Fibroblast of lung (primary cell): ENCODE results near the gene HDLBP.

Source experiments
- CTCF ChIP-seq, 2 donors: IDR thresholded peaks in 1 of 2; conservative IDR thresholded peaks in 1 of 2; 1 replicate in 1 of 2; 2 replicates in 1 of 2; pipeline ENCODE4 v1.5.1; 2011 to 2012; ENCODE audit warnings: low read length in 2 of 2, control low read depth in 1 of 2, inconsistent platforms in 1 of 2, low read depth in 1 of 2, mild to moderate bottlenecking in 1 of 2
- EZH2 ChIP-seq: IDR thresholded peaks from 2 replicates; pipeline ENCODE4 v1.5.1; 2012; ENCODE audit warnings: low read length, control low read depth, mild to moderate bottlenecking; ENCODE audit errors: missing control alignments

DNA sequence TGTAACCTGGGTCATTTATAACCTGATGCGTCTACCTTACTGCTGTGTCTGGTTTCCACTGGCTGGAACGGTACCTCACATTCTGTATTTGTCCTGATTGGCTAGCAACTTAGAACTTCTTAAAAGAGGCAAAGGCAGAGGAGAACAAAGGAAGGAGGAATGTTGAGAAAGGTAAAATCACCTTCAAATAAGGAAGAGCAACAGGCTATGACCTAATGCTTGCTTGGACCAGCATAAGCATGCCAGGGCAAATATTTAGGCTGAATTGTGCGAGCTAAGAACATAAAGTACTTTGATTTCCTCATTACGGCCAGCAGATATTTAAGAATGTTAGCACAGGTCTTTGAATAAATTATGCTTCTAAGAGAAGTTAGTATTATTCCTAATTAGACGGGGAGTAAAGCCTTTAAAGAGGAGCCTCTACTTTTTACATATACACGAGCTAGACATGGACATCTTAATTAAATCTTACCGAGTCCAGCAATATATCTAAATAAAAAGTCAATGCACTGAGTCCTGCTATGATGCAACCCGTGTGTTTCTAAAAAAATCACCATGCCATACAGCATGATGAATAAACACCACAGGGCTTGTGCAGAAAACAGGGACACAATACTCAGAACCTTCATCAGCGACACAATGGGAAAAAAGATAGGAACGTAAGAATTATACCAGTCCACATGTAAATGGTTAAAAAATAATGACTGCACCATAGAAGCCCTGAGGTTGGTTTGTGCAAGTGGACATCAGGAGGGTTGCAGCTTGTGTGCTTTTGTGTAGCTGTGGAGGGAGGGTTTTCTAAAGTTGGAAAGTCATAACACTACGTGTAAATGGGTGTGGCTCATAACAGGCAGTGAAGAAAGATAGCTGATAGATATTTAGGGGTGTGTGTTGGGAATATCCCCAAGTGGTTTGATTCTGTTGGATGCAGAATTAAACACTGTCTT, 14.5 kb upstream of the HDLBP start:
- TF ChIP-seq CTCF (conservative IDR thresholded peaks at IDR 0.05 in 1 of 2, IDR thresholded peaks at IDR 0.05 in 1 of 2; ENCODE audit: low read depth in 1 of 2, low read length in 2 of 2): no peak
- no peak for TF ChIP-seq EZH2
